ENCODE data around the gene HS3ST5. TPM values are rescaled to one million over a fixed set of nuclear protein-coding genes. Genes with fewer than 3 reads are reported as not detected.
"Not testable (repeated sequence)": the region's sequence is repeated elsewhere in the genome, so short reads cannot be mapped to it uniquely, and the experiment has no call there.

Gene HS3ST5
- polyA plus RNA-seq, 1 donor (not counting 4 experiments of a cell fraction or from before 2014, with no cell fraction given): not detected

GRCh38 chr6:114319749-114320148 lies 23.1 kb downstream of the HS3ST5 start:
- no peak for FAIRE-seq
- no peaks in the 10 kb centered on the region for H3K9me3 ChIP-seq (ENCODE audit: control insufficient read depth, low read depth, low read length)
- H3K4me3 ChIP-seq (ENCODE audit: control insufficient read depth in 2 of 3, extremely low read depth in 1 of 3, insufficient read depth in 2 of 3, low read depth in 1 of 3, low read length in 3 of 3): no peak overlapping the region
- TF ChIP-seq EZH2 (IDR thresholded peaks at IDR 0.05; ENCODE audit: low read length) (no peak), CTCF (optimal IDR thresholded peaks at IDR 0.05 in 1 of 3, IDR thresholded peaks at IDR 0.05 in 1 of 3, conservative IDR thresholded peaks at IDR 0.05 in 1 of 3; ENCODE audit: extremely low read depth in 1 of 3, insufficient read depth in 2 of 3, low read length in 3 of 3) (no peak)
- no peak overlapping the region for H2AFZ ChIP-seq (ENCODE audit: control insufficient read depth, low read length)
- no peak overlapping the region for H3K27ac ChIP-seq (ENCODE audit: control insufficient read depth, insufficient read depth, low read length)
- no peaks in the 10 kb centered on the region for H3K79me2 ChIP-seq (ENCODE audit: control insufficient read depth, insufficient read depth, low read length)
- dilution Hi-C loops (cut with MboI; ENCODE audit: extremely low pct_ligation_motif_present, low sequenced_read_pairs): no loop called here
- no peak overlapping the region for H3K4me2 ChIP-seq (ENCODE audit: control insufficient read depth, extremely low read depth, insufficient read depth, low read depth, low read length)
- no peaks in the 10 kb centered on the region for H4K20me1 ChIP-seq (ENCODE audit: control insufficient read depth, extremely low read depth, insufficient read depth, low read length)
- H3K9ac ChIP-seq (ENCODE audit: control insufficient read depth, extremely low read depth, insufficient read depth, low read length): no peak overlapping the region
- no peaks in the 10 kb centered on the region for H3K36me3 ChIP-seq (ENCODE audit: control insufficient read depth in 2 of 2, extremely low read depth in 1 of 2, insufficient read depth in 2 of 2, low read length in 2 of 2)
- no peaks in the 10 kb centered on the region for H3K9me1 ChIP-seq (ENCODE audit: control insufficient read depth, extremely low read depth, insufficient read depth, low read length)
- H3K27me3 ChIP-seq (ENCODE audit: control insufficient read depth, extremely low read depth, insufficient read depth, low read length): no peaks in the 10 kb centered on the region
- DNase-seq (ENCODE audit: low read depth, low spot score): no peak
- no peaks in the 10 kb centered on the region for H3K4me1 ChIP-seq (ENCODE audit: control insufficient read depth, extremely low read depth, insufficient read depth, low read length)

- Histone ChIP-seq H3K9me1 (ENCODE audit: control insufficient read depth, extremely low read depth, insufficient read depth, low read length) (no peaks in the 10 kb centered on the region), H3K4me3 (ENCODE audit: control insufficient read depth in 2 of 3, extremely low read depth in 1 of 3, insufficient read depth in 2 of 3, low read depth in 1 of 3, low read length in 3 of 3) (no peak overlapping the region), H3K9ac (ENCODE audit: control insufficient read depth, extremely low read depth, insufficient read depth, low read length) (no peak overlapping the region), H3K27ac (ENCODE audit: control insufficient read depth, insufficient read depth, low read length) (no peak overlapping the region), H3K27me3 (ENCODE audit: control insufficient read depth, extremely low read depth, insufficient read depth, low read length) (no peaks in the 10 kb centered on the region), H3K36me3 (ENCODE audit: control insufficient read depth in 2 of 2, extremely low read depth in 1 of 2, insufficient read depth in 2 of 2, low read length in 2 of 2) (no peaks in the 10 kb centered on the region), H3K79me2 (ENCODE audit: control insufficient read depth, insufficient read depth, low read length) (no peaks in the 10 kb centered on the region), H3K9me3 (ENCODE audit: control insufficient read depth, low read depth, low read length) (no peaks in the 10 kb centered on the region), H3K4me2 (ENCODE audit: control insufficient read depth, extremely low read depth, insufficient read depth, low read depth, low read length) (no peak overlapping the region), H3K4me1 (ENCODE audit: control insufficient read depth, extremely low read depth, insufficient read depth, low read length) (no peaks in the 10 kb centered on the region), H2AFZ (ENCODE audit: control insufficient read depth, low read length) (no peak overlapping the region), H4K20me1 (ENCODE audit: control insufficient read depth, extremely low read depth, insufficient read depth, low read length) (no peaks in the 10 kb centered on the region)
- TF ChIP-seq CTCF (optimal IDR thresholded peaks at IDR 0.05 in 1 of 3, IDR thresholded peaks at IDR 0.05 in 1 of 3, conservative IDR thresholded peaks at IDR 0.05 in 1 of 3; ENCODE audit: extremely low read depth in 1 of 3, insufficient read depth in 2 of 3, low read length in 3 of 3): no peak
- TF ChIP-seq EZH2 (IDR thresholded peaks at IDR 0.05; ENCODE audit: low read length): no peak
- dilution Hi-C loops (cut with MboI; ENCODE audit: extremely low pct_ligation_motif_present, low sequenced_read_pairs): no loop called here
- DNase-seq (ENCODE audit: low read depth, low spot score): no peak
- no peak for FAIRE-seq
Measured at GRCh38 chr6:114315831-114316595, 26.8 kb downstream of the HS3ST5 start.

- H3K4me2 ChIP-seq (ENCODE audit: control insufficient read depth, extremely low read depth, insufficient read depth, low read depth, low read length); H3K27me3 ChIP-seq (ENCODE audit: control insufficient read depth, extremely low read depth, insufficient read depth, low read length); FAIRE-seq; H3K27ac ChIP-seq (ENCODE audit: control insufficient read depth, insufficient read depth, low read length); dilution Hi-C loops (cut with MboI; ENCODE audit: extremely low pct_ligation_motif_present, low sequenced_read_pairs); H3K4me3 ChIP-seq (ENCODE audit: control insufficient read depth in 2 of 3, extremely low read depth in 1 of 3, insufficient read depth in 2 of 3, low read depth in 1 of 3, low read length in 3 of 3); H2AFZ ChIP-seq (ENCODE audit: control insufficient read depth, low read length); H3K36me3 ChIP-seq (ENCODE audit: control insufficient read depth in 2 of 2, extremely low read depth in 1 of 2, insufficient read depth in 2 of 2, low read length in 2 of 2); H3K4me1 ChIP-seq (ENCODE audit: control insufficient read depth, extremely low read depth, insufficient read depth, low read length); H3K9ac ChIP-seq (ENCODE audit: control insufficient read depth, extremely low read depth, insufficient read depth, low read length); DNase-seq (ENCODE audit: low read depth, low spot score); H3K79me2 ChIP-seq (ENCODE audit: control insufficient read depth, insufficient read depth, low read length); H3K9me1 ChIP-seq (ENCODE audit: control insufficient read depth, extremely low read depth, insufficient read depth, low read length); H3K9me3 ChIP-seq (ENCODE audit: control insufficient read depth, low read depth, low read length); H4K20me1 ChIP-seq (ENCODE audit: control insufficient read depth, extremely low read depth, insufficient read depth, low read length): not testable (repeated sequence)
Measured at GRCh38 chr6:114313816-114314215, 29.0 kb downstream of the HS3ST5 start.
